GM12892 (cell line): ENCODE data around the gene CDH4.

Experiments
- POLR2A ChIP-seq: IDR thresholded peaks from 2 replicates; pipeline ENCODE4 v1.6.1; 2011; ENCODE audit warnings: low read depth, low read length, control low read depth
- POLR2AphosphoS5 ChIP-seq: IDR thresholded peaks from 2 replicates; pipeline ENCODE4 v1.6.1; 2011; ENCODE audit warnings: low read depth, low read length, control low read depth
- TAF1 ChIP-seq: IDR thresholded peaks from 2 replicates; pipeline ENCODE4 v1.6.1; 2011; ENCODE audit warnings: low read depth, mild to moderate bottlenecking, control low read depth, low read length, borderline replicate concordance

- TF ChIP-seq POLR2A: no peak
- no peak for TF ChIP-seq POLR2AphosphoS5
- no peak for TF ChIP-seq TAF1
These were observed 598.4 kb downstream of the CDH4 start for GRCh38 chr20:61850457-61850856.
